HG03135 (cell line): ENCODE measurements around the gene GSTM3.

Source experiments
- ATAC-seq: cut with Tn5 transposase; IDR thresholded peaks from one replicate; pipeline ENCODE4 v1.9.1; 2021; ENCODE audit warnings: mild to moderate bottlenecking, moderate library complexity; ENCODE audit not compliant: unreplicated experiment

Gene GSTM3

DNA sequence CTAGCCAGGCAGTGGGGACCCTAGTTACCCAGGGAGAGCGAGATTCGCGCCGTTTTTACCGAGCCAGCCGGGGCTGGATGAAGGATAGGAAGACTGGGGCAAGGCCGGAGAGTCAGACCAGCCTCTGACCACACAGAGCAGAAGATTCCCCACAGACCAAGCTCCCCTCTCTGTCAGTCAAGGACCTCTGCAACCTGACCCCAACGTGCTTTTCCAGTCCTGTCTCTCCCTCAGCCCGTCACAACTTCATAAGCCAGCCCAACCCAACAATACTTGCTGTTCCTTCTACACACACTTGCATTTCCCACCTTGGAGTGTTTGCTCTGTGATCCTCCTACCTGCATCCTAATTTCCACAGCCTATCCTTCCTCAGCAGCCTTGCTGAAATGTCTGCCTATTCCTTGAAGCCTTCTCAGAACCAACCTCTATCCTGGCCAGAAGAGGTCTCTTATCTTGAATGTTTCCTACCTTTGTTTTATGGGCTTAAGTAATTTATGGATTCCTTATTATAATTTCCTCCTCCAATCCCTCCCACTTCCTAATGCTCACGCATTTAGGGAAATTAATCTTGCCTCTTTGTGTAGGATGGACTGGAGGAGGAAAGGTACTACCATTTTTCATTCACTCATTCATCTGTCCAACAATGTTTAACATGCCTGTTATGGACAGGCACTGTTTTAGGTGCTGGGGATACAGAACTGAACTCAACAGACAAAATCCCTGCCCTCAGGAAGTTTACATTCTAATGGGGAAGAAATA, at the start of gene GSTM3:
GSTM3 (minus strand) TSS at position 424 of the 759 bp plus-strand sequence. CDS start 751 bp downstream, outside the sequence.
- peak; percentile 29 for ATAC-seq

DNA sequence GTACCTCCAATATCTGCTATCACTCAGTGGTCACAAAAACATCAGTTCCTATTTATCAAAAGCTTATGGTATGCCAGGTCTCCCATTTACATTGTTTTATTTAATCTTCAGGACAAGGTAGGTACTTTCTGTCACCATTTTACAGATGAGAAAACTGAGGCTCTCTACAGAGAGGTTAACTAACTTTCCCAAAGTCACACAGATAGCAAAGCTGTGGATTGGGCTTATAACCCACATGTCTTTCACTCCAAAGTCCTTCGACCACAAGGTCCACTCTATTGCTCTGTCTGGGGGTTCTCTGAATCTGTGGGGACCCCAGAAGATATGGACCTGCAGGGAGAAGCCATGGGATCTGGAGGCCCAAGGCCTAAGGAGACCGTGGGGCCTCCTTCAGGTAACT, 49.5 kb upstream of the GSTM3 start:
- no peak for ATAC-seq

DNA sequence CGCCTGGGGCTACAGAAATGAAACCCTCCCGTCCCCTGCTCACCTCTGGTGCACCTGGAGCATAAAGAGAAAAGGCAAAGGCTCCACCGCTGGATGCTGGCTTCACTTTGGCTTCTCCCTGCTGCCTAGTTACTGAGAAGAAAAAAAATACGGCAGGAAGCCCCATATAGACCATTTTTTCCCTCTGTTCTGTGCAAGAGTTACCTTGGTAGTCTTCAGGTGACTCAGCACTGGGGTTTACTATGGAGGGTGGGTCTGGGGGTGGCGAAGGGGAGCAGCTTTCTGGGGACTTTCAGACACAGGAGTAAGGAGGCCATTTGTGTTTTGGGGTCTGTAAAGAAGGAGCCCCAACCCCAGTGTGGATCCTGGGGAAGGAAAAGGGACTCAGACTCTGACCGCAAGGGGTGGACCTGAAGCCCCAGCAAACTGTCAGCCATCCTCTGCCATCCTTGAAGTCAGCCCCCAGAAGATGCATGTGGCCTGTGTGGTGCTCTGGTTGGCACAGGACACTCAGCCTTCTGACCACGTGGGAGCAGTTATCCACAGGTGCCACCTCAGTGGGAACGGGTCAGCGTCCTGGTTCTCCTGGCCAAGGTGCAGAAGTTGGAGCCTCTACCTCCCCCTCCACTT, 48.8 kb upstream of the GSTM3 start:
- no peak for ATAC-seq

DNA sequence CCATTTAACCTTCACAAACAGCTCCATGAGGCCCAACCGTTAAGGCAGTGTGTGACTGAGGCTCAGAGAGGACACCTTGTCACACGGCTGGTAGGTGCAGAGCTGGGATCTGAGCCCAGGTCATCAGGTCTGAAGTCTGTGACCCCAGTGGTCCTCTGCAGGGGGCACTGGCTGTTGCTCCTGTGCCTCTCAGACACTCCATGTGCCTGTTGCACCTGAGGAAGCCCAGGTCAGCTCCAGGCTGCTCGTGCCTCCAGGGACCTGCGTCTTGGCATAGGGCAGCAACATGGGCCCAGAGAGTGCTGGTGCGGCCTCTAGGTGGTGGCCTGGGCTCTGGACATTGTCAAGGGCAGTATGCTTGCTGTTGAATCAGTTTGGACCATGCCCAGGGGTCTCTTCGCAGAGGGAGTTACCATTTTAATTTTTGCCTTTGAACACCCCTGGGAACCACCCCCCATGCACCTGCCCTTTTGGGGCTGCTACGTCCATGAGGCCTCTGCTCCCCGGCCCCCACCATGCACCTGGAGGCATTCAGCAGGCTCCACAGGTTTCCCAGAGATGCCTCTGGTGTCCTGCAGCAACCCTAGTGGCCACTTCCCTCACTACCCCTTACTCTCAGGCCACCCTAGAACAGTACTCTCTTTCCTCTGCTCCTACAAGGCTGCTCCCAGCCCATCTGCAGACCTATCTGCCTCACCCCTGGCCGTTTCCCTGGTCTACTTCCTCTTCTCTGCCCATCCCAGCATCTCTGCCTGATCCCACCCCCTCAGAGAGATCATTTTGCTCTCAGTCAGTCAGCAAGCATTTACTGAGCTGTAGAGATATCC, 48.1 kb upstream of the GSTM3 start:
- ATAC-seq: no peak

GRCh38 chr1:109787845-109788601, 47.2 kb upstream of the GSTM3 start:
- ATAC-seq: no peak

DNA sequence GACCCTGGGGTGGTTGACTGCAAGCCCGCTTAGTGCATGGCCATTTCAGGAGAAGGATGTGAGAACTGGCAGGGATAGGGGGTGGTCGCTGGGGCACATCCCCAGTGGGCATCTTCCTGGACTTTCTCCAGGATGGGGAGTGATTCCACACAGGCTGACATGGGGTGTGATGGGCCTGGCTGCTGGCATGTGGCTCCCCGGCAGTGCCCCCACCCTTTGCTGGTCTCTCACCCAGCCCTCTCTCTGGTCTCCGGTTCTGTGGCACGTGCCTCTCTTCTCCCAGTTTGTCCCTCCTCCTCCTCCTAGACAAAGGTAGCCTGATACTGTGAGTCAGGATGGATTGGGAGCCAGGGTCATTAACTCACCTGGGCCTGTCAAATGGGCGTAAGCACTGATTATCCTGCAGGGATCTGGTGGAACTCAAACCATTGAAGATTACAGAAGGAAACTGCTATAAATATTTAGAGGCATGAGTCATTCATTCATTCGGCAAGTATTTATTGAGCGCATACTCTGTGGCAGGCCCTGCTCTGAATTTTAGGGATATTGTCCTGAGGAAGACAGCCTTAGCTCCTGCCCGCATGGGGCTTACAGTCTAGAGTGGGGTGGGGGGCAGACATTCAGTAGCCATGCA, 46.5 kb upstream of the GSTM3 start:
- ATAC-seq: no peak

DNA sequence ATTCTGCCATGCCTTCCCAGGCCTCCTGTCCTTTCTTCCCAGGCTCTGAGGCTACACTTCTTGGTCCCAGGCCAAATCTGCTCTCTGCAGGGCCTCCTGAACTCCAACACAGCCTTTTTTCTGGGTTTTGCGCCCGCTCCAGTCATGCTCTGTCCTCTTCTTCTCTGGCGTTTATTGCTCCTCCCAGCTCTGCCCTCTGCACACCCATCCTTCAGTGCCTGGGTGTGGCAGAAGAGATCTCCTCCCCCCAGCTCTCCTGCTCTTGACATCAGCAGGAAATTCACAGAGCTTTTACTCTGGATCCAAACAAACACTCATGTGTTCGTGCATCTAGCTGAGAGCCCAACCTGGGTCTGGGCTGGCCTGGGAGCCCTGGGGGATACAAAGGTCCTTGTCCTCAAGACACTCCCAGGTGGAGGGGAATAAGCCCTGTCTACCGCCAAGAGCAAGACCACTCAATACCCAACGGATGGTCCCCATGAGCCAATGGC, 45.7 kb upstream of the GSTM3 start:
- ATAC-seq: no peak

GRCh38 chr1:109786112-109786480, 45.3 kb upstream of the GSTM3 start:
- no peak for ATAC-seq

DNA sequence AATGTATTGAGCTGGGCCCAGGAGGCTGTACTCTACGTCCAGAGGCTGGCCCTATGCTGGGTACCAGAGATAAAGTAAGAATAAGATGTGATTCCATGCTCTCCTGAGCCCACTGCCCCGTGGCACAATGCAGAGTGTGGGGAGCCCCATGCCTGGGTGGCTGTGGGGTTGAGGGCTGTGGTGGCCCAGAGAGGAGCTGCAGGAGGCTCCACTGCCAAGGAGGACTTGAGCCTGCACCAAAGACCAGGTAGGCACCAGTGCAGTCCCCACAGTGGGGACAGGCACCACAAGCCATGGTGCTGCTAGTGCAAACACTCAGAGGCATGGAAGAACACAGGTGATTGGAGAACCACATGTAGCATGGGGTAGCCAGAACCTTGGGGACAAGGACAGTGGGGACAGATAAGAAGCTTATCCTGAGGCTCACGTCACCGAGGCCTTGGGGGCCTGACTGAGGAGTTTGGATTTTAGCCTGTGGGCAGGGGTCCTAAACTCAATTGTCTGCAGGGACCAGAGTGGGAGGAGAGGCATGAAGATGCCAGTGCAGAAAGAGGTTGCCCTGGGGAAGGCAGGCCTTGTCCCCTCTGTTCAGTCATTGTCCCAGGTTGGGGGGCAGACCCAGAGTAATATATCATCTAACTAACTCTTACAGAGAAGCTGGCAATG, 44.7 kb upstream of the GSTM3 start:
- ATAC-seq: no peak

DNA sequence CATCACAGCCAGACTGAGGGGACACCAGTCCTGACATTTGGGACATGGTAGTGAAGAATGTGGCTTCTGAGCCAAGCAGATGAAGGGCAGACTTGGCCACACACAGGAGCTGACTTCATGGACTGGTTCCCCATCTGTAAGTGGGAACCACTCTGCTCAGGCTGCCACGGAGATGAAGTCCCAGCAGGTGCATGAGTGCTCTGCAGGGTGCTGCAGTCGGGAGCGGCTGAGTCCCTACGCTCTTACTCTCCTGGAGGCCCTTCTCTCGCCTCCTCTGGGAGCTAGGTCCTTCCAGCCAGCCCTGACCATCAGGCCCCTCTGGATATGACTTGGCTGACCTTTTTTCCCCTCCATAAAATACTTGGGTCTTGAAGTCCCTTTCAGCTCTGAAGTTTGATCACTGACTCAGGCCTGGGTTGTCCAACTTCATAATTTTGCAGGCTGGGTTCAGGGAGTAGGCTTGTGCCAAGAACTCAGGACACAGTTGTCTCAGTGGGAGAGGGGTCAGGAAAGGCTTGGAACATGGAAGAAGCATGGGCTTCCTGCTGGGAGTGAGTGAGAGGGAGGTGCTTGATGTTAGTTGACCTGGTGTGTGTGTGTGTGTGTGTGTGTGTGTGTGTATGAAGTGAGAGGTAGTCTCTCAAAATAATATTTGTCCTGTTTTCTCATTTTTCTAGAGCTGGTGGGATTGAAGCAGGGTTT, 43.9 kb upstream of the GSTM3 start:
- ATAC-seq: no peak

- ATAC-seq: no peak
Observed at GRCh38 chr1:109783436-109783835, 42.6 kb upstream of the GSTM3 start.

GRCh38 chr1:109782927-109783326, 42.1 kb upstream of the GSTM3 start:
- no peak for ATAC-seq

DNA sequence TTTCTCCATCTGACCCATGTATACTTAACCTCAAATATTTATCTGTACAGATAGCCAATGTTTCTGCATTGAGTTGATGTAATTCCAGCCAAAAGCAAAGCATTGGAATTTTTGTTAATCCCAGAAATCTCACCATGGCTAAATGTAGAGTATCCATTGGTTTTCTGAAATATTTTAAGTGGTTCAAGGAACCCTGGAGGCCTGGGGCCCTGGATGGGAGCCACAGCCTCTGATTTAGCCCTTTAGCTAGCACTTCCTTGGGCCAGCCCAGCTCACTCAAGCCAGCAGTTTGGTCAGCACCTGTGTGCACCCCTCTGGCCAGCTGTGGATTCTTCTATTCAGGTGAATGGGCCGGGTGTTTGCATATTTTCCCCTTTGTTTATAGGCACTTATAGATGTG, 41.7 kb upstream of the GSTM3 start:
- ATAC-seq: no peak

- ATAC-seq: no peak
Observed at GRCh38 chr1:109781806-109782205, 41.0 kb upstream of the GSTM3 start.

DNA sequence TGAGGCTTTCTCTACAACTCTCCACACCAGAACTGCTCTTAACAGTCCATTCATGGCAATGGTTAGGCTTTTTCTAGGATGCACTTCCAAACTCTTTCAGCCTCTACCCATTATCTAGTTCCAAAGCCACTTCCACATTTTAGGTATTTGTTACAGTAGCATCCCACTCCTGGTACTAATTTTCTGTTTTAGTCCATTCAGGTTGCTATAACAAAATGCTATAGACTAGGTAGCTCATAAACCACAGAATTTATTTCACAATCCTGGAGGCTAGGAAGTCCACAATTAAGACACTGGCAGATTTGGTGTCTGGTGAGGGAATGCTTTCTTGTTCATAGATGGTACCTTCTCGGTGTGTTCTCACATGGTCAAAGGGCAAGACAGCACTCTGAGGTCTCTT, 40.1 kb upstream of the GSTM3 start:
- ATAC-seq: no peak

- ATAC-seq: no peak
Observed at GRCh38 chr1:109777980-109778625, 37.3 kb upstream of the GSTM3 start.

DNA sequence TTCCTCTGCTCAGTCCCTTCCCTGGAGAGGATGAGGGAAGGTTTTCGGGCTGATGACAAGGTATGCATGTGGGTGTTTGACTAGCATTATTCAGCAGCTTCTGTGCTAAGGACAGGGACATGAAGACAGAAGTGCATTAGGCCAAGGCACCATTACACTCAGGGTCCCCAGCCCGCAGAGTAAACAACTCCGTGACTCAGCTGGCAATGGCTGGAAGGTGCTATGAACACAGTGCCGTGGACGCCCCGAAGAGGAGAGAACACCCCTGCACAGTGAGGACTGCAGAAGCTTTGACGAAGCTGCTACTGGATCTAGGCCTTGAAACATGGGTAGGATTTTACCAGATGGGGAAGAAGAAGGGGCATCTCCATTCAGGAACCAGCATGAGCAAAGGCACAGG, 36.6 kb upstream of the GSTM3 start:
- ATAC-seq: no peak

DNA sequence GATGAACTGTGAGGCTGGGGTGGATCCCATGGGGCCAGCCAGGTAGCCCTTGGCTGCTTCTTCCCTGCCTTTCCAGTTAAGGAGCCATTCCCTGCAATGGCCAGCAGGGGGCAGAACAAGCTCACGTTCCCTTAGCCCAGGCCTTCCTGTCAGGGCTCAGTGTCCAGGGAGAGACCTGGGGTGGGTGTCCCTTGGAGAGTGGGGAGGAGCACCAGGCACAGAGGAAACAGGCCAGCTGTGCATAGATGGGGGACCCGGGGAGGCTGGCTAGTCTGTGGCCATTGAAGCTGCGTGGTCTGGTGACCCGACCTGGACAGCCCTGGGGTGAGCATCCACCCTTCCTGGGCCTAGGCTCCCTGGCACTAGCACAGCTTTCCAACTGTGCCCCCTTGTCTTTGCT, 36.1 kb upstream of the GSTM3 start:
- ATAC-seq: peak; percentile 76
